Measurements from ENCODE around the gene CWC22. TPM values are rescaled to one million over a fixed set of nuclear protein-coding genes. Genes with fewer than 3 reads are reported as not detected.

The CWC22 gene
- total RNA-seq, 1 donor from 2014 or later: 23.6 TPM

GRCh38 chr2:179915395-179915992, 91.6 kb downstream of the CWC22 start:
- no peak for ATAC-seq
- intact Hi-C loops (cut with DNase I): no loop called here
- no peak for DNase-seq (ENCODE audit: low spot score)

- intact Hi-C loops (cut with DNase I): no loop called here
- no peak for DNase-seq (ENCODE audit: low spot score)
- no peak for ATAC-seq
These were observed 93.3 kb downstream of the CWC22 start for GRCh38 chr2:179913809-179914208.

DNA sequence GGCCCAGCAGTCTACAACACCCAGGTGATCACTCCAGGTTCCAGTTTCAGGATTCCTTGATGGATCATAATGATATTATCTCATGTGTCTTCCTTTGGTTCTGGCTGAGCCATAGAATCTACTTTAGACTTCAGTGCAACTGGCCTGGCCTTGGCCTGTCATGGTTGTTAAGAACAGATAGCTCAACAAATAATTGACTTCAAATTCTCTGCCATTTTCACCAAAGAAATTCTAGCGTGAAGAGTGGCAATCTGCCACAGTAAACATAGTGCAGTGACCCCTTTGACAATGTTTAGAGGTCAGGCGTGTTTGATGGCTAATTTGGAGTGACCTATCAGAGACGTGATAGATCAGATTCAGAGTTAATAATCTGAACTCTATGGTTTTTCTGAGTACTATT, 95.5 kb downstream of the CWC22 start:
- ATAC-seq (no peak), DNase-seq (ENCODE audit: low spot score) (no peak)
- intact Hi-C loops (cut with DNase I): no loop called here

- intact Hi-C loops (cut with DNase I): no loop called here
- DNase-seq (ENCODE audit: low spot score): no peak
- ATAC-seq: no peak
These were observed 96.4 kb downstream of the CWC22 start for GRCh38 chr2:179910735-179911113.

- DNase-seq (ENCODE audit: low spot score) (no peak), ATAC-seq (no peak)
- intact Hi-C loops (cut with DNase I): no loop called here
These were observed 97.0 kb downstream of the CWC22 start for GRCh38 chr2:179909845-179910734.

DNA sequence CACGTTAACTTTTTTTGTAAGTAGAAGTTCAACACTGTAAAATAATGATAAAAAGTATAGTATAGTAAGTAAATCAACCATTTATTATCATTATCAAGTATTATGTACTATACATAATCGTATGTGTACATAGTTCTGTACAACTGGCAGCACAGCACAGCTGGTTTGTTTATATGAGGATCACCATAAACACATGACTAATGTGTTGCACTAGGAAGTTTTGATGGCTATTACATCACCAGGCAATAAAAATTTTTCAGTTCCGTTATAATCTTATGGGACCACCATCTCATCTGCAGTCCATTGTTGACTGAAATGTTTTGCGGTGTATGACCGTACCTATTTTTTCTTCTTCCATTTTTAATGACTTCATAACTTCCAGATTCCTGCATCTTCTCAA, 106.4 kb downstream of the CWC22 start:
- DNase-seq (ENCODE audit: low spot score): no peak
- no peak for ATAC-seq

DNA sequence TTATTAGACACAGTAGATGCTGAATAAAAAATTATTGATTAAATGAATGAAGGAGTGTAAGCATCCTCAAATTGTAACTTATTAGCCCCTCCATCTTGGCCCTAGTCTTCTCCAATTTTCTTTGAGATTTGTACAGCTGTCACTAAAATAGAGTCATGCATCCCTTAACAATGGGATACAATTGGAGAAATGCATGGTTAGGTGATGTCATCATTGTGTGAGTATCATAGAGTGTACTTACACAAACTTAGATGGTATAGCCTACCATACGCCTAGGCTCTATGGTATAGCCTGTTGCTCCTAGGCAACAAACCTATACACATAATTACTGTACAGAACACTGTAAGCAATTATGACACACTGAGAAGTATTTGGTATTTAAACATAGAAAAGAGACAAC, 107.4 kb downstream of the CWC22 start:
- ATAC-seq: no peak
- intact Hi-C loops (cut with DNase I): no loop called here
- DNase-seq (ENCODE audit: low spot score): no peak

More for the DNA sequence above, 106.4 kb downstream of the CWC22 start:
- intact Hi-C loops (cut with DNase I): no loop called here

DNA sequence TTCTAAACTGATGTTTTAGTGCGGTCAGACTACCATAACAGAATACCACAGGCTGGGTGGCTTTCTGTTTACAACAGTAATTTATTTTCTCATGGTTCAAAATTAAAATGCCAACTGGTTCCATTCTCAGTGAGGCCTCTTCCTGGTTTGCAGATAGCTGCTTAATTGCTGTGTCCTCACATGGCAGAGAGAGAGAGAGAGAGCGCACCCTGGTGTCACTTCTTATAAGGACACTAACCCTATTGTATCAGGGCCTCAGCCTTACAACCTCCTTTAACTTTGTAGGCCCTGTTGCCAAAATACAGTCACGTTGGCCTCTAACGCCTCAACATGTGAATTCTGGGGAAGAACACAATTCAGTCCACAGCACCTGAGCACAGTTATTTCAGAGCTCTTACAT, 108.2 kb downstream of the CWC22 start:
- intact Hi-C loops (cut with DNase I): no loop called here
- no peak for ATAC-seq
- no peak for DNase-seq (ENCODE audit: low spot score)

Other genes starting within 250 kb of the CWC22 start
- gene ZNF385B, start 145.7 kb downstream of the CWC22 start, total RNA-seq: 5.3 TPM